ENCODE results near the gene ZFP1.
"Not testable (repeated sequence)": the region's sequence is repeated elsewhere in the genome, so short reads cannot be mapped to it uniquely, and the experiment has no call there.

ZFP1 gene

DNA sequence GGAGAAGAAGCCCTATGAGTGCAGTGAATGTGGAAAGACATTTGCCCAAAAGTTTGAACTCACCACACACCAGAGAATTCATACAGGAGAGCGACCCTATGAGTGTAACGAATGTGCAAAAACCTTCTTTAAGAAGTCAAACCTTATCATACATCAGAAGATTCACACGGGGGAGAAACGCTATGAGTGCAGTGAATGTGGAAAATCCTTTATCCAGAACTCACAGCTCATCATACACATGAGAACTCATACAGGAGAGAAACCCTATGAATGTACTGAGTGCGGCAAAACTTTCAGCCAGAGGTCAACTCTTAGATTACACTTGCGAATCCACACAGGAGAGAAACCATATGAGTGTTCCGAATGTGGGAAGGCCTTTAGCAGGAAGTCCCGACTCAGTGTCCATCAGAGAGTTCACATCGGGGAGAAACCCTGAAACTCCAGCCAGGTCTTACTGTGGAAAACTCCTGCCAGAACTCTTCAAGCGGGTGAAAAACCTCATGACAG is 21.6 kb downstream of the ZFP1 start:
- no peak for DNase-seq

DNA sequence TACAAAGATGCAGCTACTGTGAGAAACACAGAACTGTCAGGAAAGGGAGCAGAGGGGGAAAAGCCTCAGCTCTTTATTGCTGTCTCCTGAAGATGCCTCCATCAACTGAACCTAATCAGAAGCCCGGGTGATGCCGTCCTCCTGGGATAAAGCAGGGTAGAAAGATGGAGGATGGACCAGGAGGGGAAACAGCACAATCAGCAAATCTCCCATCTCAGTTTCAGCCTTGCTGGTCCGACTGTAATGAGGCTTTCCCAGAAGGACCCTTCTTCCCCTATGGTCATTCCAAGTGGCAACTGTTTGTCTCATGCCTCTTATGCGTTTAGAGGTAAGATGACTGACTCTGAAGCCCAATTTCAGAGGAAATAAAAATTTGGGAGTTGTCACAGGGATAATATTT is 24.3 kb downstream of the ZFP1 start:
- no peak for DNase-seq

DNA sequence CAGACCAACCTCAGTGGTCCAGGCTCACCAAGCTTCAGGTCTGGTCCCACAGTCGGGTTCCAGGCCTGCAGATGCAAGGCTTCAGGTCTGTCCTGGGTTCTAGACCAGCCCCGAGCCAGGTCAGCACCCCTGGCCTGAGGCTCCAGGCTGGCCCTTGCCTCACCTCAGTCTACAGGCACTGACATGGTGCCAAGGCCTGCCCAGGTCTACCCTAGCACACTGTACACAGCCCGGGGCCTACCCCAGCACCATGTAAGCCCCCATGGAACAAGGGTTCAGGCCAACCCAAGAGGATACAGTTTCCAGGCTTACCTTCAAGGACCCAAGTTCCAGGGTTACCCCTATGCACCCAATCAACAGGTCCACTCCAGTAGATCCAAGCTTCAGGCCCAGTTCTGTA is 26.8 kb downstream of the ZFP1 start:
- no peak for DNase-seq

DNA sequence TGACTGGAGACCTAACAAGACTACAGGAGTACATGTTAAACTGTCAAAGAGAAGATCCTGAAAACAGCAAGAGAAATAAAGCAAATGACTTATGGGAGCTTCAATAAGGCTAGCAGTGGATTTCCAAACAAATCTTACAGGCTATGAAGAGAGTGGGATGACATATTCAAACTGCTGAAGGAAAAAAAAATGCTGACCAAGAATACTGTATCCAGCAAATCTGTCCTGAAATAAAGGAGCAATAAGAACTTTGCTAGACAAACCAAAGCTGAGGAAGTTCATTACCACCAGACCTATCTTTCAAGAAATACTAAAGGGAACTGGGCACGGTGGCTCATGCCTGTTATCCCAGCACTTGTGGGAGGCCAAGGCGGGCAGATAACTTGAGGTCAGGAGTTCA is 28.6 kb downstream of the ZFP1 start:
- no peak for DNase-seq

DNA sequence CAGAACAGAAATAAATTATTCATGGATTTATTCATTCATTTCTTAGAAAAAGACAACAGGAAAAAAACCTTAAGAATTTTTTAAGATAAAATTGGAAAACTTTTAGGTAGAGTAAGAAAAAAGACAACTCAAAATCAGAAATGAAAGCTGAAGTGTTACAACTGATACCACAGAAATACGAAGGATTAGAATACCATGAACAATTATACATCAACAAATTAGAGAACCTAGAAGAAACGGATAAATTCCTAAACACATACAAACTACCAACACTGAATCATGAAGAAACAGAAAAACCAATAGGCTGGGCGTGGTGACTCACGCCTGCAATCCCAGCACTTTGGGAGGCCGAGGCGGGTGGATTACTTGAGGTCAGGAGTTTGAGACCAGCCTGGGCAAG is 30.9 kb downstream of the ZFP1 start:
- DNase-seq = no peak

DNA sequence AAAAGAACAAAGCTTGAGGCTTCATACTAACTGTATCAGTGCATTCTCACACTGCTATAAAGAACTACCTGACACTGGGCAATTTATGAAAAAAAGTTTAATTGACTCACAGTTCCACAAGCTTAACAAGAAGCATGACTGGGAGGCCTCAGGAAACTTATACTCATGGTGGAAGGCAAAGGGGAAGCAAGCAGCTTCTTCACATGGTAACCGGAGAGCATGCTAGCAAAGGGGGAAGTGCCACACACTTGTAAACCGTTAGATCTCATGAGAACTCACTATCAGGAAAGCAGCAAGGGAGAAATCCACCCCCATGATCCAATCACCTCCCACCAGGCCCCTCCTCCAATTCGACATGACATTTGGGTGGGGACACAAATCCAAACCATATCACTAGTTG is 33.3 kb downstream of the ZFP1 start:
- no peak for DNase-seq

DNA sequence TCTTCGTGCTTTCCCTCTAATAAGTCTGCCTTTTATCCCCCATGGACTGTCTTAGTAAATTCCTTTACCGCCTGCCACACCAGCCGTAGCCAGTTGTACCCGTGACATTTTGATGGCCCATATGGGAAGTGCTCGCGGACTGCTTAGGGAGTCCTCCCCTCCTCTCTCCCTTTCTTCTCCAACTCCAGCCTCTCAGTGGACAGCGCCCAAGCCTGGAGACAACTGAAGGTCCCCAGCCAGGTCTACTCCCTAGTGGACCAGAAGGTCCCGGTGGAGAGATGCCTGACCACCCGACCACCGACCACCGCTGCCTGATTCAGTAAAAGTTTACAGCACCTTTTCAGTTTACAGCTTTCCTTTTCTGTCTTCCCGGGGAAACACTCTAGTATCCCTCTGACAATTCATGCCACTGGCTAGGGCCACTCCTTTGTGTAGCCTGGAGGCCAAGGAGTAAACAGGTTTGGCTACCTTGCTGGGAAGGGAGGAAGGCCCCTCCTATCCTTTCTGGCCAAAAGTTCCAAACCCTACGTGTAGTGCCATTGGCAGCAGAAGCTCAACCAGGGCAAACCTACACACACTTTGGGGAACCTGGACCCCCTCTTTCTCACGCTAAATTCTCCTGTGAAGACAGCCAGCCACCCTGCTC is 40.6 kb downstream of the ZFP1 start:
- no peak for DNase-seq

DNA sequence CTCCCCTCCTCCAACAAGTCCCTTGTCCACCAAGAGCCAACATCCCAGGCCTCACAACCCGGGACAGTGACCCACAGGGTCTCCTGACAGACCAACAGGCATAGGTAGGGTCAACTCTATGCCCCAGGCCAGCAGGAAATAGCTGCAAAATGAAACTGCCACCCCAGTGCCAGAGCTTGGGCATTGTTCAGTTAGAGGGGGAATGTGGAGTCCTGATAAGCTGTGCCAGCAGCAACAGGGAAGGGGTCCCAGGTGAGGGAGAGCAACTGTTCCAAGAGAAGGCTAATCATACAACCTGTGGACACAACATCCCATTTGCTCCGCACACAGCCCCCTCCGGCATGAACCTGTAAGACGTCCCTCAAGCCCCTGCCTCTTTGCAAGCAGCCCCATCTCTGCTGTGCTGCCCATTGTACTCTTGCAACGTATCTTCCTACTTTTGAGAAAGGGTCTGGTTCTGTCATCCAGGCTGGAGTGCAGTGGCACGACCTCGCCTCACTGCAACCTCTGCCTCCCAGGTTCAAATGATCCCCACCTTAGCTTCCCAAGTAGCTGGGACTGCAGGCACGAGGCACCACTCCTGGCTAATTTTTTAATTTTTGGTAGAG is 41.4 kb downstream of the ZFP1 start:
- DNase-seq = no peak

DNA sequence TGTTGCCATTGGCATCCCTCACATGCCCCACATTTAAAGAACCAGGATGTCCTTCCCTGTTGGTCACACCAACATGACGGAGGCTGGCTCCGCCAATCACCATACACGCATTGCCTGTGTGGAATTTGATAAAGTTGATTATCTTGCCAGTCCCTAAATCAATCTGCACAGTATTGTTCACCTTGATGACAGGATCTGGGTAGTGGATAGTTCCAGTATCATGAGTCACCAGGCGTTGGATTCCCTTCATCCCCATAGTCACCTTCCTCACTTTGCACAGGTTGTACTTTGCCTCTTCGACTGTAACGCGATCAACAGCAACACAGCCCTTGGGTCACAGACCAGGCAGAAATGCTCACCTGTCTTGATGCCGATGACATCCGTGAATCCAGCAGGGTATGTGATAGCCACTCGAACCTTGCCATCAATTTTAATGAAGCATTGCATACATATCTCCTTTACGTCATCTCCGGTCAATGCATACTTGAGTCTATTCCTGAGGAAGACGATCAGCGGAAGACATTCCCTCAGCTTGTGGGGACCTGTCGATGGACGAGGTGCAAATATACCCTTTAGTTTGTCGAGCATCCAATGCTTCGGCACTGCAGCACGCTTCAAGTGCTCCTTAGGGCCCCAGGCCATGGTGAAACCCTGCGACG is 44.4 kb downstream of the ZFP1 start:
- no peak for DNase-seq

DNA sequence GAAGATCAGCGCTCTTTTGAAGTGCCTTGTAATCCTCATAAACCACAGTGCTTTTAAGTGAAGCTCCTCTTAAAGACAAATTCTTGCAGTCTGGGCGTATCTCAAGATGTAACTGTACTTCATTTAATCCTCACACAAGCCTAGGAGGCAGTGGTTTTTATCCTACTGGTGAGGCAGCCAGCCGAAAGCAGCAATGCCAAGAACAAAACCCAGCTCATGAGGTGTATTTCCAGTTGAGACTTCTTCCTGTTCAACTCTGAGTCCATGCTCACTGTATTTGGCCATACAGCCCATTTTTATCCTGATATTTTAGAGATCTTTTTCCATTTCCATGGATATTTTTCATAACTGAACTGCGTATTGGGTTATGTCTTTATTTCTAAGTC is 44.9 kb downstream of the ZFP1 start:
- DNase-seq = no peak

DNA sequence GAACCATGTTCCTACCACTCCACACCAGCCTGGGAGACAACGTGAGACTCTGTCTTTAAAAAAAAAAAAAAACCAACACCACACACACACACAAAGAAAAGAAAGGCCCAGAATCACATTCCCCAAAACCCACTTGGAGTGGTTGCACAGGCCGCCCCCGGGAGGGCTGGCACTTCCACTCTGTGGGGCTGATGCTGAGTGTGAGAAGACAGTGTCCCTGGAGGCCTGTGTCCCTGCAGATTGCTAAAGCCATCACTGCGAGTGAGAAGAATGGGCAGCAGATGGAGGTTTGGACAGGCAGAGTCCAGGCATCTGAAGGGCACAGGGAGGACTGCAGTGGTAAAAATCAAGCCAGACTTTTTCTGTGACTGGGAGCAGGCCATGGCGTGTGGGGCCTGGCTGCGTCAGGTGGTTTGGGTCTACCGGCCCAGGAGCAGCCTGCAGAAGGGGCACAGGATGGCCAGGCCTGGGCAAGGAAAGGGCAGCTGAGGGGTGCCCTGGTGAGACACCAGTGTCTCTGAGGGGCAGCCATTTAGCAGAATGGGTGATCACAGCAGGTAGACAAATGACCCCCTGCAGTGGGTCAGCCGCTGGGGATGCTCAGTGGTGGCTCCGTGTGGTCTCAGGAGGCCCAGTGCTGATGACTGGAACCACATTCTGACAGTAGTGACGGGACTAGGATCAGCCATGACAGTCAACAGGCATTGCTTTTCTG is 45.6 kb downstream of the ZFP1 start:
- no peak for DNase-seq

DNA sequence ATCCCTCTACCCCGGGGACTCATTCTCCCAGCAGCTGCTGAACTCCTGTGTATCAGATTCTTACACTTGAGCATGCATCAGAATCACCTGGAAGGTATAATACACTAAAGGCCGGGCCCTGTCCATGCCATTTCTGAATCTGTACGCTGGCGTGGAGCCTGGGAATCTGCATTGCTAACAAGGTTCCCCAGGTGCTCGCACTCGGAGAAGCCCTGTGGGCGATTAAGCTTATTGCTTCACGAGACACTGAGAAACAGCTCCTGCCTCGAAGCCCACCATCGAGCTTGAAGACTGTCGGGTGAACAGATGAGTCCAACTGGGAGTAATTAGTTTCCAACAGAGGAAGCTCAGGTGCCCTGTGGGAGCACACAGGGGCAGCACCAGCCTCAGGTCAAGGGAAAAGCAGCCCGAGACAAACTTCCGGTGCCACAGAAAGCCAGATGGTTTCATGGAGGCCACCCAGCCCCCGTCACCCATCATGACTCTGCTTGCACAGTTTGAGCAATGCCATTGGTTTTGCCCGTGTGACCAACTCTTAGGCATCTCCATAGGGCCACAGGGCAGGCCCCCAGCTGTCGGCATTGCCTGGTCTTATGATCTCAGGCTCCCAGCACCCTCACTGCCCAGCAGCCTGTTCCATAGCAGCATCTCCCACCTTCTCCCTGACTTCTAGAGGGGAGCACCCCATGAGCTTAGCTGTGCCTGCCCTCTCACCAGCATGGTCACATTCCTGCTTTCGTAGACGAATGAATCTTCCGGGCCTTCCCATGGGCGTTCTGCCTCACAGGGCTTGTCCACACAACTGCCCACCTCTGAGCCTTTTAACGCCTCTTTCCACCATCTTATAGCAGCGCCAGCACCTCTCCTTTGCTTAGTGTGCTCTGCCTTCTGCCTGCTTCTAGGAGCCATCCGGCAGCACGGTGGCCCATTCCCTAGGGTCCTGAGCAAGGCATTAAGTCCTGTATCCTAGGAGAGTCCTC is 47.8 kb downstream of the ZFP1 start:
- DNase-seq = no peak

DNA sequence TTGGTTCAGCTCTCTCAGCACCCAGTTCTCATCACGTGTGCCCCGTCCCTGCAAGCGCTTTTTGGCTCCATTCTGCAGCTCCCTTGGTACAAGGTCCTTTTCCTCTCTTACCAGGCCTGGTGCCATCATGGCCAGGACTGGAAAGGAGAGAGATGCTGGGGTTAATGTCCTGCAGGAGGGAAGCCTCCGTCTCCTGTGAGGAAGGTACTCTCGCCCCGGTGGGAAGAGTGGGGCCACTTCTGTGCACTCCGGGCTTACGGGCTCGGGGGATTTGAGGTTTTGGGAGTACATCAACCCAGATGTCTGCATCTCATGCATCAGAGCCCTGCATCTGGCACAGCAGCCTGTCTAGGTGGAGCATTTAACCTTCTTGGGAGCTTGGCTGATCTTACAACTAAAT is 48.5 kb downstream of the ZFP1 start:
- DNase-seq = no peak

DNA sequence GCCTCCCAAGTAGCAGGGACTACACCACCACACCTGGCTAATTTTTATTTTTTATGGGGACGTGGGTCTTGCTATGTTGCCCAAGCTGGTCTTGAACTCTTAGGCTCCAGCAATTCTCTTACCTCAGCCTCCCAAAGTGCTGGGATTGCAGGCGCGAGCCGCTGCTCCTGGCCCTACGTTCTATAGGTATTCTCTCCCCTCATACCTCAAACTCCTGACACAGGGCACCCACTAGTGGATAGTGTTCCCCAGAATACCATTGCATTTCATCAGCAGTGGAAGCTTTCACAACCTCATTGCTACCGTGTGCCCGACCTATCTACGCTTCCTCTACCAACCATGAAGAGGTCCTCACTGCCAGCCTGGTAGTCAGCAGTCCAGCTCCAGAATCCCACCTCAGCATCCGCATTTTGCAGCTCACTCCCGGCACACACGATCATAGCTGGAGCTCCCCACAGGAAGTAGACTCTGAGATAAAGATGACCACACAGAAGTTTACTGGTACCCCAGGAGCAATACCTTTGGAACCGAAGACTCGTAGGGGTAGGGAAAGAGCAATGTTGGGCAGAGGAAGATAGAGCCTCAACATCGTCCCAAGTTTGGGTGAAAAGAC is 49.3 kb downstream of the ZFP1 start:
- no peak for DNase-seq

DNA sequence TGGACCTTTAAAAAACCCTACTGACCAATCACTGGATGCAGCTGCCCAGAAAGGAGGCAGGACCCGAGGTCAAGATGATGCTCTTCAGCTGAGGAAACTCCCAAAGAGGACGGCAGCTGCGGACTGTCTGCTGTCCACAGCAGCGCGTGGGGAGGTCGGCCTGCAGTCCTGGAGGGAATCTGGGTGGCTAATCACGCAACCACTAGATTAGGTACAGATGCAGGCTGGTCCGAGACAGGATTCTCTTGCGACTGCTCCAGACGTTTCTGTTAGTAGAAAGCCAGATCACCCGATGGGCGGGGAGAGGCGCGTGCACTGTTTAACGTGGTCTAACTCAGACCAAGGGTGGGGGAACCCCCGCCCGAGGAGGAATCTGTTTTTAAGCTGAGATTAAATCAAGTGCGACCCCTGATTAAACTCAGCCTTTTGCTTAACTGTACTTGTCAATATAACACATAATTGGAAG is 49.8 kb downstream of the ZFP1 start:
- DNase-seq = no peak

DNA sequence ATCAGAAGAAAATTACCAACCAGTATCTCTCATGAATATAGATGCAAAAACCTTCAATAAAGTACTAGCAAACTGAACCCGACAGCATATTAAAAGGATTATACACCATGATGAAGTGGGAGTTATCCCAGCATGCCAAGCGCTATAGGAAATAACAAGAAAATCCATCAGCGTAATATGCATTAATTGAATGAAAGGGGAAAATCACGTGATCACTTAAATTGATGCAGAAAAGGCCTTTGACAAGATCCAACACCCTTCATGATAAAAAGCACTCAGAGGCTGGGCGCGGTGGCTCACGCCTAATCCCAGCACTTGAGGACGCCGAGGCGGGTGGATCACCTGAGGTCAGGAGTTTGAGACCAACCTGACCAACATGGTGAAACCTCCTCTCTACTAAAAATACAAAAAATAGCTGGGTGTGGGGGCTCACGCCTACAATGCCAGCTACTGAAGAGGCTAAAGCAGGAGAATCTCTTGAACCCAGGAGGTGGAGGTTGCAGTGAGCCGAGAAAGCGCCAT is 53.8 kb downstream of the ZFP1 start:
- DNase-seq = no peak

DNA sequence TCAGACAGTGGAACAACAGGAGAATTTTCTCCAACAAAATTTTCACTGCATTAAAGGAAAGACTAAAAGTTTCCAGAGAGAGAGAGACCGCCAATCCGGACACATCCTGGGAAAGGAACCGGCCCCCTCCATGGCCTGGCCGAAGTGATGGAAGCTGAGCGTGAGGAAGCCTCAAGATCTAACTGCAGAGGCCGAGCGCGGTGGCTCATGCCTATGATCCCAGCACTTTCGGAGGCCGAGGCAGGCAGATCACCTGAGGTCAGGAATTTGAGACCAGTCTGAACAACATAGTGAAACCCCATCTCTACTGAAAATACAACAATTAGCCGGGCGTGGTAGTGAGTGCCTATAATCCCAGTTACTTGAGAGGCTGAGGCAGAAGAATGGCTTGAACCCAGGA is 54.8 kb downstream of the ZFP1 start:
- no peak for DNase-seq

DNA sequence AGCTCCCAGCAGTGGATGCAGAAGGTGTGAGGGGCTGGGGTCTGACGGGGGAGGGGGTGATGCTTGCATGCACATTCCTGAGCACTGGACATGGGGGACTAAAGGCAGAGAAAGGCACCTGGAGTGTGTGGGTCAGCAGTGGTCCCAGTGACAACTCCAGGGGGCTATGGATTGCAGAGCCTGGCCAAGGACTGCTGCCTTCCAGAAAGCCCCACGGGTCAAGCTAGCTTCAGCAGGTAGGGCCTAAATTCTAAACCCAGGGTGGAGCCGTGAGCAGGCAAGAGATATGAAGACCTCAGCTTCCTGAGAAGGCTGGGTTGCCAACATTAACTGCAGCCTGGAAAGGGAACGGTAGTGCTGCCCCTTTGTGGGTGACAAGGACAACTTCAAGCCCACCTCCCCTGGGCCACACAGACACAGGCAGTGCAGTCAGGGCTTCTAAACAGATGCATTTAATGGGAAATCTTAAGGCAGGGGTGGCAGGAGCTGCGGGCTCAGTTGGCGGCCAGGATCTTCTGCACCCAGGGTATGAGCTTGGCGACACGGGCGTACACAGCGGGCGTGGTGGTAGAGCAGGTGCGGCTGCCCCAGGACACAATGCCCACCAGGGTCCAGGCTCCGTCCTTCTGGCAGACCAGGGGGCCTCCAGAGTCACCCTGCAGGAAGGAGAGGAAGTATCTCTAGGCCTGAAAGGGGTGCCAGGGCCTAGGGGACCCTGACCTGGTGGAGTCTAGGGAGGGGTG is 55.5 kb downstream of the ZFP1 start:
- no peak for DNase-seq

DNA sequence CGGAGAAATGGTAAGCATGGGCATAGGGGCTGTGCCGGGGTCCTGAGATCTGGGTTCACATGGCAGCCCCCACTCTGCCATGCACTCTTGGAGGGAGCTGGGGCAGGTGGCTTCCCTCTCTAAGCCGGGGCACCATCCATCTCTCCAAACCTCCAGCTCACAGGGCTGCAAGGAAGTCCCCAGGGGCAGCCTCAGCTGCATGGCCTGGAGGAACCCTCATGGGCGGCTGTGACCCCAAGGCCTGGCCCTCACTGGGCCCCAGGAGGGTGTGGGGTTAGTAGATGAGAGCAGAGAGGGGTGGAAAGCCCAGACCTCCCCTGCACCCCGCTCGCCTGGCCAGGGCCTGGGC is 56.1 kb downstream of the ZFP1 start:
- no peak for DNase-seq

DNA sequence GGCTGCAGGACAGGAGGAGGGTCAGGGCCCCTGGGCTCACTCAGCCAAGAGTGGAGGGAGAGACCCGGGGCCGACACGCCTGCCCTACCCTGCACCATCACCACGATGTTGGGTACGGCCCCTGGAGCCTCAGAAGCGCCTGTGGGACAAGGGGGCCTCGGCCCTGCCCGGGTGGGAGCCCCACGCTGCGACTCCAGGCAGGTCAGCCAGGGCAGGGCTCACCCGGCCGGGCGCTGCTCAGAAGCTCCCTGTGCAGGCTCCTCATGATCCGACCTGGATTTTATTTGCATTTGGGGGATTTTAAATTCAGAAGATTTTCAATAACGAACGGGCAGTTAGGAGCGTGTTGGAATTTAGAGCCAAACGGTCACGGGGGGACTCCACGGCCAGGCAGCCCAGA is 56.6 kb downstream of the ZFP1 start:
- not testable (repeated sequence) for DNase-seq

DNA sequence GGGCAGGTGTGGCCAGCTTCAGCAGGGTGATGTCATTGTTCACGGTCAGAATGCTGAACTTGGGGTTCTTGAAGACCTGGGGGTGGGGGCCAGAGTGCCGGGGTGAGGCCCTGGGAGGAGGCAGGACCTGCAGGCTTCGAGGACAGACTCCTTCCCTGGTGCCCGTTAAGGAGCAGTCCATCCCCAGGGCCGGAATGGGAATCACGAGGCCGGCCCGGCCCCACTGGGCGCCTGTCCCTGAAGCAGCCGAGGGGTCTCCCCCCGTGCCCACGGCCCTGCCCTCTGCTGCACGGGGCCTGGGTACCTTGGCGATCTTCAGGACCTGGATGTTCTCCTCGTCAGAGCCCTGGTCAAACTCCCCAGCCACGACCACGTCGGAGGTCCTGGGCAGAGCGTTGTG is 57.1 kb downstream of the ZFP1 start:
- DNase-seq = not testable (repeated sequence)

Measured in activated CD4-positive, alpha-beta T cell treated with anti-CD3 and anti-CD28 coated beads, Interleukin-2, amount 50 U/mL, for 16 hours (primary cell).